Neural progenitor cell (in vitro differentiated cells): ENCODE measurements around the gene OSM. TPM values are rescaled to one million over a fixed set of nuclear protein-coding genes. Genes with fewer than 3 reads are reported as not detected.
A peak's percentile ranks its signal among the peaks of the same experiment; 100 is the strongest.

Experiments used
- DNase-seq: peaks from one replicate; pipeline ENCODE4 v3.0.0-alpha.2; 2016; ENCODE audit warnings: low spot score
- H2AFZ ChIP-seq: fragments of 200-600 bp; sonication (generic); replicated peaks from 2 replicates; pipeline ENCODE4 v1.6.1; 2016; ENCODE audit warnings: antibody characterized with exemption
- H3F3A ChIP-seq: fragments of 200-600 bp; sonication (generic); 2 replicates; pipeline ENCODE4 v1.6.1; 2016; ENCODE audit warnings: antibody characterized with exemption, low read depth
- H3K27ac ChIP-seq: fragments of 200-600 bp; sonication (generic); 2 replicates; pipeline ENCODE4 v1.5.1; 2016; ENCODE audit warnings: mild to moderate bottlenecking
- H3K27me3 ChIP-seq: fragments of 200-600 bp; sonication (generic); 2 replicates; pipeline ENCODE4 v1.6.1; 2016; ENCODE audit warnings: mild to moderate bottlenecking, moderate library complexity
- H3K36me3 ChIP-seq: fragments of 200-600 bp; sonication (generic); 2 replicates; pipeline ENCODE4 v1.5.1; 2016
- H3K4me1 ChIP-seq: fragments of 200-600 bp; sonication (generic); 2 replicates; pipeline ENCODE4 v1.6.1; 2016; ENCODE audit warnings: mixed run types
- H3K4me2 ChIP-seq: fragments of 200-600 bp; sonication (generic); 2 replicates; pipeline ENCODE4 v1.6.1; 2016
- H3K4me3 ChIP-seq: fragments of 200-600 bp; sonication (generic); 2 replicates; pipeline ENCODE4 v1.5.1; 2016
- H3K79me2 ChIP-seq: fragments of 200-600 bp; sonication (generic); 2 replicates; pipeline ENCODE4 v1.6.1; 2016; ENCODE audit warnings: low read depth
- H3K9ac ChIP-seq: fragments of 200-600 bp; sonication (generic); 2 replicates; pipeline ENCODE4 v1.6.1; 2016
- H3K9me3 ChIP-seq: fragments of 200-600 bp; sonication (generic); 2 replicates; pipeline ENCODE4 v1.5.1; 2016; ENCODE audit warnings: low read depth
- H4K20me1 ChIP-seq: fragments of 200-600 bp; sonication (generic); 2 replicates; pipeline ENCODE4 v1.6.1; 2016; ENCODE audit warnings: low read depth
- H3K27ac Mint-ChIP-seq: 3 replicates; pipeline ENCODE4 v1.8.0; 2021; ENCODE audit warnings: mixed read lengths
- H3K27me3 Mint-ChIP-seq: 2 replicates; pipeline ENCODE4 v1.8.0; 2022; ENCODE audit warnings: low read depth, mild to moderate bottlenecking, inconsistent platforms, moderate library complexity, mixed read lengths; ENCODE audit not compliant: insufficient read depth
- H3K36me3 Mint-ChIP-seq: 3 replicates; pipeline ENCODE4 v1.8.0; 2021; ENCODE audit warnings: mixed read lengths
- H3K4me1 Mint-ChIP-seq: 3 replicates; pipeline ENCODE4 v1.8.0; 2021; ENCODE audit warnings: mixed read lengths
- H3K4me3 Mint-ChIP-seq: 3 replicates; pipeline ENCODE4 v1.8.0; 2021; ENCODE audit warnings: mild to moderate bottlenecking, moderate library complexity, mixed read lengths
- H3K9me3 Mint-ChIP-seq: 3 replicates; pipeline ENCODE4 v1.8.0; 2020; ENCODE audit warnings: mixed read lengths
- CTCF ChIP-seq: fragments of 200-600 bp; sonication (generic); IDR thresholded peaks from 2 replicates; pipeline ENCODE4 v1.5.1; 2017; ENCODE audit warnings: antibody characterized with exemption, mild to moderate bottlenecking
- EZH2 ChIP-seq: fragments of 200-600 bp; sonication (generic); IDR thresholded peaks from 2 replicates; pipeline ENCODE4 v1.6.1; 2017; ENCODE audit warnings: antibody characterized with exemption, mild to moderate bottlenecking, moderate library complexity
- EZH2phosphoT487 ChIP-seq: fragments of 200-600 bp; sonication (generic); IDR thresholded peaks from 2 replicates; pipeline ENCODE4 v1.6.1; 2017; ENCODE audit warnings: antibody characterized with exemption
- total RNA-seq: library from RNA; depleted of rRNA; stranded (reverse); fragments of >200 nt; gene quantifications from 2 replicates; pipeline ENCODE4 v1.2.3, GENCODE V29; 2015; ENCODE audit warnings: low replicate concordance

OSM gene
- total RNA-seq, 1 donor from 2014 or later = not detected

GRCh38 chr22:30248484-30248883 lies 18.2 kb downstream of the OSM start:
- Mint-ChIP-seq H3K36me3 (no peaks in the 10 kb centered on the region), H3K4me1 (peaks cover 38% of the 10 kb centered on the region), H3K27ac (peak overlapping the region; percentile 35)

GRCh38 chr22:30247974-30248373 lies 18.7 kb downstream of the OSM start:
- no peak overlapping the region for H3K4me3 Mint-ChIP-seq
- no peaks in the 10 kb centered on the region for H3K36me3 Mint-ChIP-seq
- no peak for DNase-seq
- H3K79me2 ChIP-seq = no peaks in the 10 kb centered on the region
- H3K9me3 ChIP-seq = no peaks in the 10 kb centered on the region
- H3K4me1 Mint-ChIP-seq = peaks cover 35% of the 10 kb centered on the region
- no peak overlapping the region for H3K27ac Mint-ChIP-seq
- H3K36me3 ChIP-seq = no peaks in the 10 kb centered on the region
- TF ChIP-seq CTCF = no peak
- no peak for TF ChIP-seq EZH2
- TF ChIP-seq EZH2phosphoT487 = no peak
- H3K27me3 ChIP-seq = peaks cover 30% of the 10 kb centered on the region
- peaks cover 30% of the 10 kb centered on the region for H3K27me3 Mint-ChIP-seq
- no peak overlapping the region for H3K27ac ChIP-seq
- no peak overlapping the region for H2AFZ ChIP-seq
- no peak overlapping the region for H3K9ac ChIP-seq
- no peaks in the 10 kb centered on the region for H3K9me3 Mint-ChIP-seq
- no peak overlapping the region for H3K4me2 ChIP-seq
- H3K4me3 ChIP-seq = no peak overlapping the region
- peaks cover 14% of the 10 kb centered on the region for H3K4me1 ChIP-seq
- no peaks in the 10 kb centered on the region for H3F3A ChIP-seq
- H4K20me1 ChIP-seq = no peaks in the 10 kb centered on the region

More at GRCh38 chr22:30248484-30248883, 18.2 kb downstream of the OSM start:
- no peaks in the 10 kb centered on the region for H3K9me3 Mint-ChIP-seq
- H3K79me2 ChIP-seq = no peaks in the 10 kb centered on the region
- no peak for DNase-seq
- H3K9ac ChIP-seq = no peak overlapping the region
- H3K4me3 Mint-ChIP-seq = peak overlapping the region; percentile 20
- no peak overlapping the region for H2AFZ ChIP-seq
- no peaks in the 10 kb centered on the region for H3K9me3 ChIP-seq
- no peaks in the 10 kb centered on the region for H4K20me1 ChIP-seq
- peaks cover 14% of the 10 kb centered on the region for H3K4me1 ChIP-seq
- peaks cover 30% of the 10 kb centered on the region for H3K27me3 Mint-ChIP-seq
- H3K36me3 ChIP-seq = no peaks in the 10 kb centered on the region
- no peak overlapping the region for H3K27ac ChIP-seq
- H3K27me3 ChIP-seq = peaks cover 30% of the 10 kb centered on the region
- H3K4me2 ChIP-seq = no peak overlapping the region
- no peak overlapping the region for H3K4me3 ChIP-seq
- H3F3A ChIP-seq = no peaks in the 10 kb centered on the region
- no peak for TF ChIP-seq EZH2phosphoT487
- no peak for TF ChIP-seq EZH2
- no peak for TF ChIP-seq CTCF

- H3K36me3 ChIP-seq = no peaks in the 10 kb centered on the region
- H3K27ac ChIP-seq = no peak overlapping the region
- DNase-seq = no peak
- no peak overlapping the region for H2AFZ ChIP-seq
- no peaks in the 10 kb centered on the region for H3K9me3 ChIP-seq
- peaks cover 30% of the 10 kb centered on the region for H3K27me3 Mint-ChIP-seq
- peaks cover 30% of the 10 kb centered on the region for H3K27me3 ChIP-seq
- H3K36me3 Mint-ChIP-seq = no peaks in the 10 kb centered on the region
- no peaks in the 10 kb centered on the region for H3K79me2 ChIP-seq
- H3K4me3 Mint-ChIP-seq = no peak overlapping the region
- no peaks in the 10 kb centered on the region for H3F3A ChIP-seq
- H3K9ac ChIP-seq = no peak overlapping the region
- H4K20me1 ChIP-seq = no peaks in the 10 kb centered on the region
- H3K9me3 Mint-ChIP-seq = no peaks in the 10 kb centered on the region
- no peak for TF ChIP-seq CTCF
- TF ChIP-seq EZH2 = no peak
- no peak for TF ChIP-seq EZH2phosphoT487
- H3K4me2 ChIP-seq = no peak overlapping the region
- no peak overlapping the region for H3K27ac Mint-ChIP-seq
- peaks cover 31% of the 10 kb centered on the region for H3K4me1 Mint-ChIP-seq
- no peak overlapping the region for H3K4me3 ChIP-seq
- H3K4me1 ChIP-seq = peaks cover 14% of the 10 kb centered on the region
Observed at GRCh38 chr22:30247561-30247960, 19.1 kb downstream of the OSM start.
